ENCODE data around the gene CDC6.

Gene CDC6, protein sequence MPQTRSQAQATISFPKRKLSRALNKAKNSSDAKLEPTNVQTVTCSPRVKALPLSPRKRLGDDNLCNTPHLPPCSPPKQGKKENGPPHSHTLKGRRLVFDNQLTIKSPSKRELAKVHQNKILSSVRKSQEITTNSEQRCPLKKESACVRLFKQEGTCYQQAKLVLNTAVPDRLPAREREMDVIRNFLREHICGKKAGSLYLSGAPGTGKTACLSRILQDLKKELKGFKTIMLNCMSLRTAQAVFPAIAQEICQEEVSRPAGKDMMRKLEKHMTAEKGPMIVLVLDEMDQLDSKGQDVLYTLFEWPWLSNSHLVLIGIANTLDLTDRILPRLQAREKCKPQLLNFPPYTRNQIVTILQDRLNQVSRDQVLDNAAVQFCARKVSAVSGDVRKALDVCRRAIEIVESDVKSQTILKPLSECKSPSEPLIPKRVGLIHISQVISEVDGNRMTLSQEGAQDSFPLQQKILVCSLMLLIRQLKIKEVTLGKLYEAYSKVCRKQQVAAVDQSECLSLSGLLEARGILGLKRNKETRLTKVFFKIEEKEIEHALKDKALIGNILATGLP

GRCh38 chr17:40287494-40288369 lies at the start of gene CDC6:
CDC6 (plus strand) TSS chr17:40287879; CDS start chr17:40289421, 1,542 bp downstream.
- TF ChIP-seq GATA3 (IDR thresholded peaks at IDR 0.05; ENCODE audit: low read depth, low read length) (no peak), GATA2 (IDR thresholded peaks at IDR 0.05; ENCODE audit: low read depth, low read length) (no peak)

DNA sequence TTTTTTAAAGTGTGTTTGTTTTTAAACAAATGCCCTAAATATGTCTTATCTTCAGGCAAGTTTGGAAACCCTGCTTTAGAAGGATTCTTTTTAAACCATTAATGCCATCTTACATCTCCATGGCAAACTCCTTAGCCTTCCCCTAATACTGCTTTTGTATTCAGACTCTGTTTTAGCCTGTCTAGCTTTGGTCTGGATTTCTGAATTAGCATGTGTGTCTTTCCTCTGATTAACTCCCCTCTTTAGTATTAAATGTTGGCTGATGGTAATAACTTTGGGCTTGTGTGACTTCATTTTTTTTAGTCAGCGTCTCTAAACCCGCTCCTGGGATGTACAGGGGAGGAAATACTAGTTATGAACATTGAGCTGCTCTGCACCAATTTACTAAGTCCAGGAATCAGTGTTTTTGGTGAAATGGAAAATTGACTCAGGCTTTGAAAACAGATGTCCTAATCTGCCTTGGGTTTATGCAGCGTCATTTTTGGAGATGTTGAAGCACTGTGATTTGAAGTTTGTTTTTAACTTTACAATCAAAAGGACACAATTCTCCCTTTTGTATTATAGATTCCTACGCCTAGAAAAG lies 46.3 kb upstream of the CDC6 start:
- TF ChIP-seq GATA2 (IDR thresholded peaks at IDR 0.05; ENCODE audit: low read depth, low read length) = no peak

DNA sequence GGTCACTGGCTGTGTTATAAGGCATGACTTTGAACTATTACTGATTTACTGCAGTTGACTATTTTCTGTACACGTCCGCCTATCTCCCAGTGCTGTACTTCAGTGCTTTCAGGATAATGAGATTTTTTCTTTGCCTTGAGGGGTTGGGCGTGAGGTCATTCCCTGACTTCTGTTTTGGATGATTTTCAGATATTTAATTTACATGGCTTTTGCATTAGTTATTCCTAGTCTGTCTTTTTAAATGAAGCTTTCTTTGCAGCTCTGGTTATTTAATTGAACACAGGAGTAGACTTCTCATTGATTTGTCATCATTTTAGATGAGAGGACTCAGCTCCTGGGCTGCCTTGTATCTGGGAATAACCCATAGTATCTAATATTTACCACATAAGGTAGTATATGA lies 44.9 kb upstream of the CDC6 start:
- TF ChIP-seq GATA3 (IDR thresholded peaks at IDR 0.05; ENCODE audit: low read depth, low read length) (0 out of 2 replicates have a peak, but pooled peaks have one; percentile 25), GATA2 (IDR thresholded peaks at IDR 0.05; ENCODE audit: low read depth, low read length) (no peak)

GRCh38 chr17:40243761-40244160 lies 43.9 kb upstream of the CDC6 start:
- TF ChIP-seq GATA3 (IDR thresholded peaks at IDR 0.05; ENCODE audit: low read depth, low read length) (no peak), GATA2 (IDR thresholded peaks at IDR 0.05; ENCODE audit: low read depth, low read length) (no peak)

DNA sequence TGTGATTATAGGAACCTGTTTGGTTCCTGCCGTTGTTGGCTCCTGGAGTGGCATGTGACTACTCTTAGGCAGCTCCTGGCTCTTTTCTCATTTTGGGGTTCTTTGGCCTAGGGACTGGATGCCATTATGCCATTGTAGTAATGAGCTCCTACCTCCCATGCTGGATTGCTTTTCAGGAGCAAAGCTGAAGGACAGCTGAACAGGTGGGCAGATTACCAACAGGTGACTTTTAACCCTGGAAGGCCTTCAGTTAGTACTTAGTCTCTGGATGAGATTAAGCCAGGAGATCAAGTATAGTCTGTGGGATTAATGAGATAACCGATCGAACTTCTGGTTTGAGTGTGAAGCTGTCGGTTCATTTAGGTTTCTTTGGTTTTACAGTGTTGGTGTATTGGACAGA lies 43.4 kb upstream of the CDC6 start:
- TF ChIP-seq GATA3 (IDR thresholded peaks at IDR 0.05; ENCODE audit: low read depth, low read length) = no peak
- no peak for TF ChIP-seq GATA2 (IDR thresholded peaks at IDR 0.05; ENCODE audit: low read depth, low read length)

DNA sequence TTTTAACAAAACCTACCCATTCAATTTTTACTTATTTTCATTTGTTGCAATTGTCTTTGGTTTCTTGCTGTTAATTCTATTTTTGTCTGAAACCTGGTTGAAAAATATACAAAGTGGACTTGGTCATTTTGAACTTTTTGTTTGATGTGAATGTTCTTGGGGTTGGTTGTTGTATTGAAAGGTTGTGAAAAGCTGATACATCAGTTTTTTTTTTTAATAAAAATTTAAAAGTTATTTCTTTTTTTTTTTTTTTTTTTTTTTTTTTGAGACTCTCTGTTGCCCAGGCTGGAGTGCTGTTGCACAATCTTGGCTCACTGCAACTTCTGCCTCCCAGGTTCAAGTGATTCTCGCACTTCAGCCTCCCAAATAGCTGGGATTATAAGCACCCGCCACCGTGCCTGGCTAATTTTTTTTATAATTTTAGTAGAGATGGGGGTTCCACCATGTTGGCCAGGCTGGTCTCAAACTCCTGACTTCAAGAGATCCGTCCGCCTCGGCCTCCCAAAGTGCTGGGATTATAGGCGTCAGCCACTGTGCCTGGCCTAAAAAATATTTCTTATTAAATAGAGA lies 39.7 kb upstream of the CDC6 start:
- no peak for TF ChIP-seq GATA2 (IDR thresholded peaks at IDR 0.05; ENCODE audit: low read depth, low read length)
- no peak for TF ChIP-seq GATA3 (IDR thresholded peaks at IDR 0.05; ENCODE audit: low read depth, low read length)

GRCh38 chr17:40248507-40248906 lies 39.2 kb upstream of the CDC6 start:
- no peak for TF ChIP-seq GATA2 (IDR thresholded peaks at IDR 0.05; ENCODE audit: low read depth, low read length)

GRCh38 chr17:40251576-40251975 lies 36.1 kb upstream of the CDC6 start:
- TF ChIP-seq GATA2 (IDR thresholded peaks at IDR 0.05; ENCODE audit: low read depth, low read length) = no peak
- TF ChIP-seq GATA3 (IDR thresholded peaks at IDR 0.05; ENCODE audit: low read depth, low read length) = no peak

DNA sequence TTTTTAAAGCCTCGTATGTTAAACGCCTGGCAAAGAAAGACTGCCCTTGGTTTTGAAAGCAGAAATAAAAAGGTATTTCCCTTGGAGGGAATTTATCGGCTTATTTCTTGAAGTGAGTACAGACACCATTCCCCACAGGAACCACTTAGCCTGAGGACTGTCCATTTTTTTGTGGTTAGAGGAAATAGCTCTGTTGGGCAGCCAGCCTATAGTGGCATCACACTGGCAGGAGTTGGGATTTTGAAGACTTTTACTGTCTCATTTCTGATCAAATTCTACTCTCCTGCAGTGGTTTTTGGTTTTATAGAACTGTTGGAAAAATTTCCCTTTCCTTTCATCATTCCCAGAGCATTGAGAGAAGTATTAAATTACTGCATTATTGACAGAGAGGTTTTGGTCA lies 34.1 kb upstream of the CDC6 start:
- no peak for TF ChIP-seq GATA3 (IDR thresholded peaks at IDR 0.05; ENCODE audit: low read depth, low read length)
- no peak for TF ChIP-seq GATA2 (IDR thresholded peaks at IDR 0.05; ENCODE audit: low read depth, low read length)

DNA sequence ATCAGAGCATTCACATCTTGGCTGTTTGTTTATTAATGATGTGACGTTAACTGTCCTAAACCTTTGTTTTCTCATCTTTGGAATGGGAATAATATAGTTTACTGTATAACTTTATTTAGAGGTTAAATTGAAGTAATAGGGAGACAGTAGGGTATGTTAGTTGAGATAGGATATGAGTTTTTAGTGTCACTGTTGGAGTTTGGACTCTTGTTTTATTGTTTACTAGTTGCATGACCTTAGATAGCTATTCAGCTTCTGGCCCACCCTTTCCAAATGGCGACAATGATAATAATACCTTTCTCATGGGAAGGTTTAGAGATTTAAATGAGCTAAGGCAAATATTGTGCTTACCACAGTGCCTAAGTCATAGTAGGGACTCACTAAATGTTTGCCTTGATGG lies 28.2 kb upstream of the CDC6 start:
- TF ChIP-seq GATA2 (IDR thresholded peaks at IDR 0.05; ENCODE audit: low read depth, low read length) = no peak
- no peak for TF ChIP-seq GATA3 (IDR thresholded peaks at IDR 0.05; ENCODE audit: low read depth, low read length)

GRCh38 chr17:40260528-40260927 lies 27.2 kb upstream of the CDC6 start:
- TF ChIP-seq GATA2 (IDR thresholded peaks at IDR 0.05; ENCODE audit: low read depth, low read length) (no peak), GATA3 (IDR thresholded peaks at IDR 0.05; ENCODE audit: low read depth, low read length) (no peak)

GRCh38 chr17:40264458-40265185 lies 23.1 kb upstream of the CDC6 start:
- no peak for TF ChIP-seq GATA2 (IDR thresholded peaks at IDR 0.05; ENCODE audit: low read depth, low read length)
- TF ChIP-seq GATA3 (IDR thresholded peaks at IDR 0.05; ENCODE audit: low read depth, low read length) = no peak

DNA sequence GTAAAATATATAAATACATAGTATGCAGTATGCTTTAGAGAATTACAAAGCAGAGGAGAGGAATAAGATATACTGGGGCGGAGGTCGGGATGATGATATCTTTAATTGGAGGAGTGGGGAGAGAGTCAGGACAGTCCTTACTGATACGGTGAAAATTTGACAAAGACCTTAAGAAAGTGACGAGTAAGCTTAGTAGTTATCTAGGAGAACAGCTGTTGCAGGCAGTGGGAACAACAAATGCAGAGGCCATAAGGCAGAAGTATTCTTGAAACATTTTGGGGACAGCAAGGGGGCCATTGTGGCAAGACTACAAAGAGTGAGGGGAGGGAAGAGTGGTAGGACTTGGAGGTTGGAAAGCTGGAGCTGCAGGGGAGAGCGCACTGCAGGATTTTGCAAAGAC lies 22.3 kb upstream of the CDC6 start:
- TF ChIP-seq GATA2 (IDR thresholded peaks at IDR 0.05; ENCODE audit: low read depth, low read length) (no peak), GATA3 (IDR thresholded peaks at IDR 0.05; ENCODE audit: low read depth, low read length) (no peak)

Data from SH-SY5Y (cell line).